Astrocyte of the spinal cord (primary cell): ENCODE data around the gene GNAO1.

ENCODE experiments used
- DNase-seq: peaks from one replicate; pipeline ENCODE4 v3.0.0; 2011; ENCODE audit warnings: low read depth, low spot score
- H3K4me3 ChIP-seq: 2 replicates; pipeline ENCODE4 v1.5.1; 2011; ENCODE audit warnings: low read depth, mild to moderate bottlenecking, low read length, moderate library complexity
- CTCF ChIP-seq: IDR thresholded peaks from 2 replicates; pipeline ENCODE4 v1.5.1; 2012; ENCODE audit warnings: low read depth, mild to moderate bottlenecking, low read length, inconsistent platforms
- in situ Hi-C: cut with HindIII; loops from 2 replicates; pipeline ENCODE4 v1.10.0; 2017; ENCODE audit warnings: low sequenced_read_pairs

The GNAO1 gene

GRCh38 chr16:56339431-56340195, 148.3 kb downstream of the GNAO1 start:
- H3K4me3 ChIP-seq, result no peak overlapping the region
- no peak for DNase-seq
- in situ Hi-C loops, result no loop called here
- TF ChIP-seq CTCF, result no peak

GRCh38 chr16:56340416-56340815, 149.1 kb downstream of the GNAO1 start:
- in situ Hi-C loops, result no loop called here
- no peak for DNase-seq
- no peak overlapping the region for H3K4me3 ChIP-seq
- no peak for TF ChIP-seq CTCF

GRCh38 chr16:56340864-56341365, 149.6 kb downstream of the GNAO1 start:
- in situ Hi-C loops, result no loop called here
- no peak overlapping the region for H3K4me3 ChIP-seq
- no peak for DNase-seq
- no peak for TF ChIP-seq CTCF

- in situ Hi-C loops, result no loop called here
- no peak for DNase-seq
- no peak for TF ChIP-seq CTCF
- no peak overlapping the region for H3K4me3 ChIP-seq
These were observed 150.5 kb downstream of the GNAO1 start for GRCh38 chr16:56341656-56342399.

- in situ Hi-C loops, result no loop called here
- H3K4me3 ChIP-seq, result no peak overlapping the region
- TF ChIP-seq CTCF, result no peak
- DNase-seq, result no peak
These were observed 152.6 kb downstream of the GNAO1 start for GRCh38 chr16:56343661-56344517.
